Caco-2 (cell line): Measurements from ENCODE around the gene GRIA4. TPM values are rescaled to one million over a fixed set of nuclear protein-coding genes. Genes with fewer than 3 reads are reported as not detected.

Experiments
- BruUV-seq: library from RNA; stranded (reverse); fragments of 400-500 nt; replicated peaks from 2 replicates; lab custom pipeline; 2021; lab: Mats Ljungman, UMichigan
- CTCF ChIA-PET: fragments of 300-600 bp; sonication (Branson Sonifier 250); formaldehyde crosslinking; loops from one replicate; lab custom pipeline; 2022; ENCODE audit warnings: antibody characterized with exemption; lab: Charles Lee
- POLR2A ChIA-PET: fragments of 300-600 bp; sonication (Branson Sonifier 250); formaldehyde crosslinking; loops from one replicate; lab custom pipeline; 2022; ENCODE audit warnings: antibody characterized with exemption; lab: Charles Lee
- DNase-seq, 2 experiments: peaks; one replicate each; pipeline versions ENCODE4 v3.0.0 to v3.0.0-alpha.2; 2020 to 2022
- H3K27me3 ChIP-seq: replicated peaks from 2 replicates; pipeline ENCODE4 v1.6.0; 2011; ENCODE audit warnings: low read length; ENCODE audit not compliant: control insufficient read depth, insufficient read depth
- H3K36me3 ChIP-seq: 2 replicates; pipeline ENCODE4 v1.5.1; 2011; ENCODE audit warnings: low read length; ENCODE audit not compliant: control insufficient read depth, insufficient read depth
- H3K4me1 ChIP-seq: fragments of 250-450 bp; sonication (Bioruptor Pico); 2 replicates; pipeline ENCODE4 v1.5.1; 2020; ENCODE audit warnings: mild to moderate bottlenecking
- H3K4me3 ChIP-seq: 2 replicates; pipeline ENCODE4 v1.5.1; 2011; ENCODE audit warnings: low read depth, mild to moderate bottlenecking, control low read depth, low read length
- H3K9me3 ChIP-seq: fragments of 250-450 bp; sonication (Bioruptor Pico); 2 replicates; pipeline ENCODE4 v1.5.1; 2020; ENCODE audit warnings: mild to moderate bottlenecking, moderate library complexity
- H3K27ac Mint-ChIP-seq: one replicate; pipeline ENCODE4 v1.8.0; 2022; ENCODE audit warnings: mixed read lengths; ENCODE audit not compliant: unreplicated experiment
- H3K27me3 Mint-ChIP-seq: one replicate; pipeline ENCODE4 v1.8.0; 2022; ENCODE audit warnings: mixed read lengths; ENCODE audit not compliant: insufficient read depth, unreplicated experiment
- H3K36me3 Mint-ChIP-seq: one replicate; pipeline ENCODE4 v1.8.0; 2022; ENCODE audit warnings: mild to moderate bottlenecking, mixed read lengths; ENCODE audit not compliant: insufficient read depth, unreplicated experiment
- H3K4me1 Mint-ChIP-seq: one replicate; pipeline ENCODE4 v1.8.0; 2022; ENCODE audit warnings: low read depth, mixed read lengths; ENCODE audit not compliant: unreplicated experiment
- H3K4me3 Mint-ChIP-seq: one replicate; pipeline ENCODE4 v1.8.0; 2022; ENCODE audit warnings: mild to moderate bottlenecking, moderate library complexity, mixed read lengths; ENCODE audit not compliant: unreplicated experiment
- H3K9me3 Mint-ChIP-seq: one replicate; pipeline ENCODE4 v1.8.0; 2022; ENCODE audit warnings: mixed read lengths; ENCODE audit not compliant: unreplicated experiment
- CTCF ChIP-seq, 2 experiments: fragments of 200-600 bp in 1 of 2; IDR thresholded peaks; 1 replicate in 1 of 2; 2 replicates in 1 of 2; pipeline versions ENCODE4 v1.5.1 to v1.8.0; 2011 to 2022; ENCODE audit warnings: antibody characterized with exemption in 1 of 2, control low read depth in 1 of 2, inconsistent platforms in 1 of 2, low read depth in 1 of 2, low read length in 1 of 2, mild to moderate bottlenecking in 1 of 2, moderate library complexity in 1 of 2; ENCODE audit not compliant: insufficient read depth in 1 of 2, severe bottlenecking in 1 of 2, unreplicated experiment in 1 of 2
- intact Hi-C: fragments of 100-400 bp; cut with micrococcal nuclease; formaldehyde crosslinking; loops from one replicate; pipeline ENCODE4 v1.10.0; 2022; ENCODE audit not compliant: unreplicated experiment
- total RNA-seq: library from RNA; stranded (reverse); gene quantifications from 2 replicates; pipeline ENCODE4 v1.2.3, GENCODE V29; 2022

GRIA4 gene
- total RNA-seq, 1 experiment from 2014 or later = not detected

- BruUV-seq = no TSS peak
These were observed 192.5 kb downstream of the GRIA4 start for GRCh38 chr11:105802390-105802789.

GRCh38 chr11:105811242-105811641, 201.4 kb downstream of the GRIA4 start:
- CTCF ChIA-PET = no interaction called here
- H3K36me3 Mint-ChIP-seq = no peaks in the 10 kb centered on the region

More at GRCh38 chr11:105802390-105802789, 192.5 kb downstream of the GRIA4 start:
- H3K27me3 ChIP-seq = no peaks in the 10 kb centered on the region
- no peak overlapping the region for H3K4me3 Mint-ChIP-seq
- H3K9me3 ChIP-seq = no peaks in the 10 kb centered on the region
- POLR2A ChIA-PET = no interaction called here
- CTCF ChIA-PET = no interaction called here
- H3K4me3 ChIP-seq = no peak overlapping the region
- no peak overlapping the region for H3K27ac Mint-ChIP-seq
- no peaks in the 10 kb centered on the region for H3K9me3 Mint-ChIP-seq
- TF ChIP-seq CTCF (IDR thresholded peaks at IDR 0.05; ENCODE audit: insufficient read depth in 1 of 2, low read depth in 1 of 2, low read length in 1 of 2, severe bottlenecking in 1 of 2, unreplicated experiment in 1 of 2) = no peak
- no peaks in the 10 kb centered on the region for H3K36me3 Mint-ChIP-seq
- no peaks in the 10 kb centered on the region for H3K36me3 ChIP-seq
- H3K27me3 Mint-ChIP-seq = no peaks in the 10 kb centered on the region
- intact Hi-C loops = no loop called here
- H3K4me1 Mint-ChIP-seq = no peaks in the 10 kb centered on the region
- H3K4me1 ChIP-seq = no peaks in the 10 kb centered on the region
- no peak for DNase-seq

DNA sequence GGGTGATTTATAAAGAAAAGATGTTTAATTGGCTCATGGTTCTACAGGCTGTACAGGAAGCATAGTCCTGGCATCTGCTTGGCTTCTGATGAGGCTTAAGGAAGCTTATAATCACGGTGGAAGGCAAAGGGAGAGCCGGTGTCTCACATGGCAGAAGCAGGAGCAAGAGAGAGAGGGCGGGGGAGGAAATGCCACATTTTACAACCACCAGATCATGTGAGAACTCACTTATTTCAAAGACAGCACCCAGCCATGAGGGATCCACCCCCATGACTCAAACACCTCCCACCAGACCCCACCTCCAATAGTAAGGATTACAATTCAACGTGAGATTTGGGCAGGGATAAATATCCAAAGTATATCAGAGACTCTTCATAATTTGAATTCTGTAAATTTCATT, 211.5 kb downstream of the GRIA4 start:
- intact Hi-C loops = no loop called here
- BruUV-seq = no TSS peak

More at GRCh38 chr11:105811242-105811641, 201.4 kb downstream of the GRIA4 start:
- H3K27ac Mint-ChIP-seq = no peak overlapping the region
- TF ChIP-seq CTCF (IDR thresholded peaks at IDR 0.05; ENCODE audit: insufficient read depth in 1 of 2, low read depth in 1 of 2, low read length in 1 of 2, severe bottlenecking in 1 of 2, unreplicated experiment in 1 of 2) = no peak
- no peaks in the 10 kb centered on the region for H3K27me3 Mint-ChIP-seq
- H3K9me3 Mint-ChIP-seq = no peaks in the 10 kb centered on the region
- POLR2A ChIA-PET = no interaction called here
- H3K4me3 Mint-ChIP-seq = no peak overlapping the region
- Histone ChIP-seq H3K27me3 (no peaks in the 10 kb centered on the region), H3K4me3 (no peak overlapping the region), H3K36me3 (no peaks in the 10 kb centered on the region), H3K4me1 (no peaks in the 10 kb centered on the region), H3K9me3 (no peaks in the 10 kb centered on the region)
- BruUV-seq = no TSS peak
- no peaks in the 10 kb centered on the region for H3K4me1 Mint-ChIP-seq
- no peak for DNase-seq
- intact Hi-C loops = no loop called here

More for the DNA sequence above, 211.5 kb downstream of the GRIA4 start:
- no peaks in the 10 kb centered on the region for H3K36me3 Mint-ChIP-seq
- no peaks in the 10 kb centered on the region for H3K4me1 Mint-ChIP-seq
- no peak for DNase-seq
- H3K36me3 ChIP-seq = no peaks in the 10 kb centered on the region
- H3K4me1 ChIP-seq = no peaks in the 10 kb centered on the region
- TF ChIP-seq CTCF (IDR thresholded peaks at IDR 0.05; ENCODE audit: insufficient read depth in 1 of 2, low read depth in 1 of 2, low read length in 1 of 2, severe bottlenecking in 1 of 2, unreplicated experiment in 1 of 2) = no peak
- ChIA-PET CTCF (interaction anchor here (0.7 kb wide), 1 partner anchor 1605 kb away, joined by 4 read pairs; no protein-coding TSS in a partner anchor), POLR2A (no interaction called here)
- H3K4me3 Mint-ChIP-seq = no peak overlapping the region
- no peak overlapping the region for H3K27ac Mint-ChIP-seq
- no peak overlapping the region for H3K4me3 ChIP-seq
- H3K27me3 ChIP-seq = no peaks in the 10 kb centered on the region
- no peaks in the 10 kb centered on the region for H3K9me3 Mint-ChIP-seq
- no peaks in the 10 kb centered on the region for H3K9me3 ChIP-seq
- peaks cover 3% of the 10 kb centered on the region for H3K27me3 Mint-ChIP-seq
